Measurements from ENCODE around the gene PLEKHG2.

Gene PLEKHG2

DNA sequence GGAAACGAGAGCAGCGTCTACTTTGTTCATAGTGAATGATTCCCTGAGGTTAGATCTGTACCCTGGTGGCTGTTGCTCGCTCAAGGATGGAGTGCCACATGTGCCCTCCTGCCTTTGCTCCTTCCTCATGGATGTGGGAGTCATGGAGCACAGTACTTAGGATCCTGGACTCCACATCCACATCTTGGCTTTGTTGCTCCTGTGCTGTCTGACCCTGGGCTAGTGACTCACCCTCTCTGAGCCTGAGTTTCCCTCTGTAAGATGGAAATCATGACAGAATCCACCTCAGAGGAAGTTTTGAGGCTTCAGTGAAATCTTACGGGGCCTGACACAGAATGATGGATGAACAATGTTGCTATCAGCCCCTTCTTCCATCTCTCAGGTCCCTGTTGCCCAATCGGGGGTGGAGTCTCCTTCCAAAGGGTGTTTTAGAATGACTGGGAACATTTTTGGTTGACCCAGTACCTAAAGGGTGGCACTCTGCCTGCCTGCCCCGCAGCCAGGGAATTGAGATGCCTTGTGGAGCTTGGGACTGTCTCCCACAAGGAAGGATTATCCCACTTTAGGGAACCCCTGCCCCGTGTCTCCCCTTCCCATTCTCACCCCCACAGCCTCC lies 58.4 kb downstream of the PLEKHG2 start:
- in situ Hi-C loops (cut with HindIII; ENCODE audit: low pct_ligation_motif_present, low pct_unique_long_range_greater_than_20kb, low sequenced_read_pairs): no loop called here
- no peak for DNase-seq

GRCh38 chr19:39471756-39472536 lies 59.5 kb downstream of the PLEKHG2 start:
- in situ Hi-C loops (cut with HindIII; ENCODE audit: low pct_ligation_motif_present, low pct_unique_long_range_greater_than_20kb, low sequenced_read_pairs): no loop called here
- no peak for DNase-seq

DNA sequence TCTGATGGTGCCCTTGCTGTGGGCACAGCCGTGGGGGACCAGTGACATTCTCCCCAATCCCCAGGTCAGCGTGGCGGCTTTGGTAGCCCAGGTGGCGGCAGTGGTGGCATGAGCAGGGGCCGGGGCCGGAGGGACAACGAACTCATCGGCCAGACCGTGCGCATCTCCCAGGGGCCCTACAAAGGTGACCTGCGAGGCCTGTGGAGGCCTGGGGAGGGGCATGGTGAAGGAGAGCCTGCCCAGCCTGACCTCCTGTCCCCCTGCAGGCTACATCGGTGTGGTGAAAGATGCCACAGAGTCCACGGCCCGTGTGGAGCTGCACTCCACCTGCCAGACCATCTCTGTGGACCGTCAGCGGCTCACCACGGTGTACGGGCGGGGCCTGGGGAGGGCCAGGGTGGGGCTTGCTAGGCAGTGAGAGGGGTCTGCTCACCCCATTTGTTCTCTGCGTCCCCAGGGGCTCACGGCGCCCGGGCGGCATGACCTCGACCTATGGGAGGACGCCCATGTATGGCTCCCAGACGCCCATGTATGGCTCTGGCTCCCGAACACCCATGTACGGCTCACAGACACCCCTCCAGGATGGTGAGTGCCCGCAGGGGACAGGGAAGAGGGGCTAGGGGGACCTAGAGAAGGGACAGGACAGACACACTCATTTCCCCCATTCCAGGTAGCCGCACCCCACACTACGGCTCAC lies 60.4 kb downstream of the PLEKHG2 start:
- in situ Hi-C loops (cut with HindIII; ENCODE audit: low pct_ligation_motif_present, low pct_unique_long_range_greater_than_20kb, low sequenced_read_pairs): no loop called here
- no peak for DNase-seq

DNA sequence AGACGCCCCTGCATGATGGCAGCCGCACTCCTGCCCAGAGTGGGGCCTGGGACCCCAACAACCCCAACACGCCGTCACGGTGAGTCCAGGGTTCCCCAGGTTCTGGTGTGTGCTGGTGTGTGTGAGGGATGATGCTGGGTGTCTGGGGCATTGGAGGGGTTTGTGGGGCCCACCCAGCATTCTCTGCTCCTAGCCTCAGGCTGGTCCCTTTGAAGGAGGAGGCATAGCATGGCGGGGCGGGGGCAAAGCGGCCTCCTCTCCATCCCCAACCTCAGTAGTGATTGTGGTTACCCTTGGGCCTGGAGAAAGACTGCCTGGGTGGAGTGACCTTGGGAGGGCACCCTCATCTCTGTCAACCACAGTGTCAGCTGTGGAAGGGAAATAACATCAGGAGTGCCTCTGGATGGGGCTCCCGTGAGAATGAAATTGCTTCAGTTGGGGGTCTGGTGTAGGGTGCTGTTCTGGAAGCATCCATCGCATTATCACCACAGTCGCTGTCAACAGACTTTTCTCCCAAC lies 61.0 kb downstream of the PLEKHG2 start:
- in situ Hi-C loops (cut with HindIII; ENCODE audit: low pct_ligation_motif_present, low pct_unique_long_range_greater_than_20kb, low sequenced_read_pairs): no loop called here
- DNase-seq: no peak

DNA sequence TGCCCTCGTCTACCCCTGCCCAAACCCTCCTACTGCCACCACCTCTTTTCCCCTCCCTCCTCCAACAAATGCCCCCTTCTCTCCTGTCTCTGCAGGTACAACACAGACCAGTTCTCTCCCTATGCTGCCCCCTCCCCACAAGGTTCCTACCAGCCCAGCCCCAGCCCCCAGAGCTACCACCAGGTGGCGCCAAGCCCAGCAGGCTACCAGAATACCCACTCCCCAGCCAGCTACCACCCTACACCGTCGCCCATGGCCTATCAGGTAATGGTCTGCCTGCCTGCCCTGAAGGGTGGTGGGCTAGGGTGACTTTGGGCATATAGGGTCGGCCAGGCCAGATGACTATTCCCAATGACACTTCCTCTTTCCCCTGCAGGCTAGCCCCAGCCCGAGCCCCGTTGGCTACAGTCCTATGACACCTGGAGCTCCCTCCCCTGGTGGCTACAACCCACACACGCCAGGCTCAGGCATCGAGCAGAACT lies 61.7 kb downstream of the PLEKHG2 start:
- in situ Hi-C loops (cut with HindIII; ENCODE audit: low pct_ligation_motif_present, low pct_unique_long_range_greater_than_20kb, low sequenced_read_pairs): no loop called here
- peak; percentile 37 for DNase-seq

DNA sequence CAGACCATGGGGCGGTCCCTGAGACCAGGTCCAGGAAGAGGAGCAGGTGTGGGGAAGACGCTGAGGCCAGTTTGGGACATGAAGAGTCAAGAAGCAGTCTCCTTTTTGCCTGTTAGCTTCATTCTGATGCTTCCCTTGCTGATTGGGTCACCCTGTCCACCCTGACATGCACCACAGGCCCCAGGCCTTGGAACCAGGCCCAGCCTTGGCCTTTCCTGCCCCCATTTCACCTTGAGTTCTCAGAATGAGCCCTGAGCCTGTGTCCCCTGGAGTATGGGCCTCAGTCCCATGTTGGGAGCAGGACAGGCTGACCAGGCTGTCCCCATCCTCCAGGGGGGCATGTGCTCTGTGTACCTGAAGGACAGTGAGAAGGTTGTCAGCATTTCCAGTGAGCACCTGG lies 63.3 kb downstream of the PLEKHG2 start:
- in situ Hi-C loops (cut with HindIII; ENCODE audit: low pct_ligation_motif_present, low pct_unique_long_range_greater_than_20kb, low sequenced_read_pairs): no loop called here
- no peak for DNase-seq

Data from ACHN (cell line).